T-helper 1 cell treated with Interleukin-12 subunit alpha and Interleukin-12 subunit beta and Interleukin-4 antibody, amounts not matched to agents 30 ng/mL and 1 ng/mL, for 36 hours (primary cell): ENCODE results near the gene SLC22A1. TPM values are rescaled to one million over a fixed set of nuclear protein-coding genes. Genes with fewer than 3 reads are reported as not detected.

ENCODE experiments used
- intact Hi-C: fragments of 100-400 bp; cut with micrococcal nuclease; formaldehyde crosslinking; loops from one replicate; pipeline ENCODE4 v1.15.1; 2024
- total RNA-seq: library from RNA; stranded (reverse); gene quantifications from 2 replicates; pipeline ENCODE4 v1.2.3, GENCODE V29; 2022

The SLC22A1 gene
- total RNA-seq, 1 donor from 2014 or later = 4.0 TPM

GRCh38 chr6:160167604-160168399 lies 46.2 kb downstream of the SLC22A1 start:
- intact Hi-C loops = no loop called here

DNA sequence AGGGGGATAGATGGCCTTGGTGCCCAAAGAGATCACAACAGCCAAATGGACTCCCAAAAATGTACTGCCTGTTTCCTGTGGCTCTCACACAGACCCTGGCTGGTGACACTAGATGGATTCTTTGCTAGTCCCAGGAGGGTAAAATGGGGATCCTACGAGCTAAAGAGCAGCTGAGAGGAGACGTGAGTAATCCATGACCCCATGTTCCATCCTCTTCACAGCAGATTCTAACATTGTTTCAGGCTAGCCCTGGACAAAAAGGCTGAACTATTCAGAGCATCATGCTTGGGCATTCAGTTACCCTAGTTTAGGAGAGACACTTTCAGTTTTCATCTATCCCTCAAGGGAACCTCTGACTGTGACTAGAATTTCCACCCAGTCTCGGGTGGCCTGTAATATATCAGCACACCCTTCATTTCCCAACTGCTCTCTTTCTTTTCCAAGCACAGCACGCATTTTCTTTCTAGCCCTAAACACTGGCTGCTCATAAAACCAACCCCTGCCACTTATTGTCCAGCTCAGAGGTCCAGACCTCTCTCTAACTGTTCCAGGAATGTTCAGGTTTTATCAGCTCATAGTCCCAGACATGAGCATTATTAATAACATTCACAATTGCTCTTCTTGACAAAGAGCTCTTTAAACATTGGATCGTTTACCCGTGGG lies 48.5 kb downstream of the SLC22A1 start:
- intact Hi-C loops = no loop called here

GRCh38 chr6:160172704-160173103 lies 51.1 kb downstream of the SLC22A1 start:
- intact Hi-C loops = no loop called here

- intact Hi-C loops = no loop called here
Measured at GRCh38 chr6:160173806-160174527, 52.4 kb downstream of the SLC22A1 start.

DNA sequence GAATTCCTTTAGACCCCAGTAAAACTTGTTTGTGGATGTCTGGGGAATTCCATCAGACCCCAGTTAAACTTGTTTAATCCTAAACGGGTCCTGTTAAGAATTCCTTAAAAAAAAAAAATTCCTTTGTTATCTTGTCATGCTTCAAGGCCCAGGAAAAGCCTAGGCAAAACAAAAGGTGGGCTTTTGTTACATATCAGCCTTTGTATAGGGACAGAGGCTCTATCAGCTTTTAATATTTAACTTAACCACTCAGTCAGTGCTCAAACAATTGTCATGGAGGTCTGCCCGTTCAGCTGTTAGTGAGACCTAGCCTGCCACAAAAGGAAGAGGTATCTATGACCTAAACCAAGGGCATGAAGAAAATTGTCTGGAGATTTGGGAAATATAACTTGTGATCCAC lies 53.1 kb downstream of the SLC22A1 start:
- intact Hi-C loops = no loop called here

- intact Hi-C loops = no loop called here
Measured at GRCh38 chr6:160177220-160177619, 55.6 kb downstream of the SLC22A1 start.

- intact Hi-C loops = no loop called here
Measured at GRCh38 chr6:160178271-160178670, 56.7 kb downstream of the SLC22A1 start.

GRCh38 chr6:160180706-160181105 lies 59.1 kb downstream of the SLC22A1 start:
- intact Hi-C loops = no loop called here

- intact Hi-C loops = no loop called here
Measured at GRCh38 chr6:160188773-160189172, 67.2 kb downstream of the SLC22A1 start.

GRCh38 chr6:160190081-160190480 lies 68.5 kb downstream of the SLC22A1 start:
- intact Hi-C loops = no loop called here

GRCh38 chr6:160190973-160191372 lies 69.4 kb downstream of the SLC22A1 start:
- intact Hi-C loops = no loop called here

GRCh38 chr6:160192840-160193239 lies 71.2 kb downstream of the SLC22A1 start:
- intact Hi-C loops = no loop called here

GRCh38 chr6:160194808-160195207 lies 73.2 kb downstream of the SLC22A1 start:
- intact Hi-C loops = no loop called here

- intact Hi-C loops = no loop called here
Measured at GRCh38 chr6:160197662-160198061, 76.0 kb downstream of the SLC22A1 start.

- intact Hi-C loops = no loop called here
Measured at GRCh38 chr6:160198606-160199211, 77.1 kb downstream of the SLC22A1 start.

GRCh38 chr6:160201061-160201460 lies 79.4 kb downstream of the SLC22A1 start:
- intact Hi-C loops = no loop called here

- intact Hi-C loops = no loop called here
Measured at GRCh38 chr6:160202411-160202810, 80.8 kb downstream of the SLC22A1 start.

GRCh38 chr6:160203076-160203475 lies 81.5 kb downstream of the SLC22A1 start:
- intact Hi-C loops = no loop called here

GRCh38 chr6:160203522-160203921 lies 81.9 kb downstream of the SLC22A1 start:
- intact Hi-C loops = no loop called here

- intact Hi-C loops = no loop called here
Measured at GRCh38 chr6:160203953-160204352, 82.3 kb downstream of the SLC22A1 start.

DNA sequence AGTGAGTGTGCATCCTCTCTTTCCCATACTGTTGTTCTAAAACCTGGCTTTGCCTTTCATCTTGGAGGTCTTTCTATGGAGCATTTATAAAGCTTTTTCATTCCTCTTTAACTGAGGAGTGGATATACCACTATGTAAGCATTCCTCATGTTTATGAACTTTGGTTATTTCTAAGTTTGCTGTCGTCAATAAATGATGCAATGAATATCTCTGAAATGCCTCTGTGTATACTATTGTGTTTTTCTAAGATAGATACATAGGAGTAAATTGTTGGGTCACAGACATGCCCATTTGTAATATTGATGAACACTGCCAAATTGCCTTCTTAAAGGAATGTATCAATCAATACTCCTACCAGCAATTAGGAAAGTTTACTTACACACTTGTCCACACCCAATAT lies 83.1 kb downstream of the SLC22A1 start:
- intact Hi-C loops = no loop called here

- intact Hi-C loops = no loop called here
Measured at GRCh38 chr6:160207618-160208017, 86.0 kb downstream of the SLC22A1 start.
